T-cell (primary cell): ENCODE data around the gene PCYT2. TPM values are rescaled to one million over a fixed set of nuclear protein-coding genes. Genes with fewer than 3 reads are reported as not detected.

Experiments used
- ATAC-seq, 4 experiments: fragments of 200-7000 bp in 3 of 4; fragments of 150-1000 bp in 1 of 4; cut with Tn5 transposase; replicated peaks in 1 of 4; 1 replicate in 3 of 4; 2 replicates in 1 of 4; pipeline ENCODE4 v1.10.0; 2021; ENCODE audit warnings: moderate library complexity in 3 of 4, mild to moderate bottlenecking in 2 of 4, moderate number of reproducible peaks in 1 of 4
- CTCF ChIA-PET, 2 donors: fragments of 300-600 bp; sonication (Branson Sonifier 250); formaldehyde crosslinking; loops; one replicate each; lab custom pipeline; 2022; ENCODE audit warnings: antibody characterized with exemption in 2 of 2; lab: Charles Lee
- POLR2A ChIA-PET, 2 donors: fragments of 300-600 bp; sonication (Branson Sonifier 250); formaldehyde crosslinking; loops; one replicate each; lab custom pipeline; 2022; ENCODE audit warnings: antibody characterized with exemption in 2 of 2; lab: Charles Lee
- DNase-seq, 35 experiments: peaks; one replicate each; pipeline versions ENCODE4 v3.0.0 to v3.0.0-alpha.2; 2013 to 2023
- H3K27ac ChIP-seq: one replicate; pipeline ENCODE4 v1.5.1; 2013; ENCODE audit warnings: low read length
- H3K27me3 ChIP-seq, 2 experiments: replicated peaks in 1 of 2; 1 replicate in 1 of 2; 2 replicates in 1 of 2; pipeline versions ENCODE4 v1.6.1 to v1.7.0; 2013; ENCODE audit warnings: low read length in 1 of 2, mixed read lengths in 1 of 2; ENCODE audit not compliant: control insufficient read depth in 2 of 2, insufficient read depth in 2 of 2; ENCODE audit errors: extremely low read depth in 1 of 2
- H3K36me3 ChIP-seq, 2 donors: 1 replicate in 1 of 2; 2 replicates in 1 of 2; pipeline versions ENCODE4 v1.6.1 to v1.7.0; 2013; ENCODE audit warnings: low read length in 1 of 2; ENCODE audit not compliant: control insufficient read depth in 2 of 2, insufficient read depth in 1 of 2; ENCODE audit errors: extremely low read depth in 1 of 2
- H3K4me1 ChIP-seq, 2 experiments: 1 replicate in 1 of 2; 2 replicates in 1 of 2; pipeline versions ENCODE4 v1.6.1 to v1.7.0; 2013; ENCODE audit warnings: low read length in 2 of 2, mixed read lengths in 1 of 2; ENCODE audit not compliant: insufficient read depth in 2 of 2, control insufficient read depth in 1 of 2; ENCODE audit errors: extremely low read depth in 1 of 2
- H3K4me3 ChIP-seq, 2 donors: 1 replicate in 1 of 2; 2 replicates in 1 of 2; pipeline versions ENCODE4 v1.5.1 to v1.7.0; 2013; ENCODE audit warnings: mild to moderate bottlenecking in 2 of 2, low read length in 1 of 2, moderate library complexity in 1 of 2; ENCODE audit not compliant: control insufficient read depth in 1 of 2; ENCODE audit errors: extremely low read depth in 1 of 2
- H3K9me3 ChIP-seq: 2 replicates; pipeline ENCODE4 v1.7.0; 2013
- H3K27ac Mint-ChIP-seq, 2 donors: one replicate each; pipeline ENCODE4 v1.8.0; 2020 to 2021; ENCODE audit warnings: mild to moderate bottlenecking in 2 of 2, mixed read lengths in 2 of 2
- H3K27me3 Mint-ChIP-seq, 2 donors: one replicate each; pipeline ENCODE4 v1.8.0; 2021 to 2022; ENCODE audit warnings: mixed read lengths in 2 of 2
- H3K36me3 Mint-ChIP-seq: one replicate; pipeline ENCODE4 v1.8.0; 2021; ENCODE audit warnings: mixed read lengths
- H3K4me1 Mint-ChIP-seq, 3 donors: one replicate each; pipeline ENCODE4 v1.8.0; 2020 to 2022; ENCODE audit warnings: mixed read lengths in 3 of 3, mild to moderate bottlenecking in 1 of 3
- H3K4me3 Mint-ChIP-seq, 3 donors: one replicate each; pipeline ENCODE4 v1.8.0; 2020 to 2022; ENCODE audit warnings: mild to moderate bottlenecking in 3 of 3, mixed read lengths in 3 of 3, moderate library complexity in 3 of 3
- H3K9me3 Mint-ChIP-seq, 3 donors: one replicate each; pipeline ENCODE4 v1.8.0; 2020 to 2022; ENCODE audit warnings: mixed read lengths in 3 of 3
- WGBS: methylation state at CpG from one replicate; pipeline ENCODE4 v1.1.5; 2013; ENCODE audit warnings: missing lambda C conversion rate; ENCODE audit not compliant: insufficient coverage; 5-methylcytosine and 5-hydroxymethylcytosine counted together
- total RNA-seq, 35 experiments: library from RNA in 6 of 35; stranded (reverse) in 6 of 35; fragments of 120-200 nt in 1 of 35; gene quantifications; one replicate each; pipeline versions ENCODE4 v1.2.1 to v1.2.4 and lab custom pipeline; 2013 to 2026

The PCYT2 gene
- total RNA-seq, 5 donors from 2014 or later (not counting 1 experiment from before 2014, with no cell fraction given) = 24.5 to 55.2 (median 48.2) TPM

DNA sequence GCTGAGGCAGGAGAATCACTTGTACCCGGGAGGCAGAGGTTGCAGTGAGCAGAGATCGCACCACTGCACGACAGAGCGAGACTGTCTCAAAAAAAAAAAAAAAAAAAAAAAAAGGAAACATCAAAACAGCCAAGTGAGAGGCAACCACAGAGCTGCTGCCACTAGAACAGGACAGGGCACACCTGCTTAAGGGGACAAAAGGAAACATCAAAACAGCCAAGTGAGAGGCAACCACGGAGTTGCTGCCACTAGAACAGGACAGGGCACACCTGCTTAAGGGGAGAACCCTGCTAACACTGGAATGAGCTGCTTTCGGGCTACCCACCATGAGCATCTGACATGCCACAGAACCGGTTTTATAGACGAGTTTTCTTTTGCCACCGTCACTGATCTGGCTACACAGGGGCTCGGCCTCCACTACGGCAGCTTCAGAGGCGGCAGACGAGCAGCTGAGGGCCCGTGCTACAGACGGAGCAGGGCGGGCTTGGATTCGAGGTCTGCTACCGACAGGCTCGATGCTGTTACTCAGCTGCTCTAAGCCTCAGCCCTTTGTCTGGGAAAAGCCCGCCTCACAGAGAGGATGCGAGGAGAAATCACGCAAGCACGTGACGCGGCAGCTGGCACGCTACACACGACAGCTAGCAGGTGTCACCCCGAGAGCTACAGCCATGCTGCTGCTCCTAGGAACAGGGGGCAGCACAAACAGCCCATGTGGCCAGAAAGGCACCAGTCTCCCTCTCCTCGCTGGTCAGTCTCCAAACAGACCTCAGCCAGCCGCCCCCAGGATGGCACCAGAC is 52.8 kb downstream of the PCYT2 start:
- ChIA-PET POLR2A (interaction anchor here in 1 of 2 donors (0.7 kb wide), 1 partner anchor 290 kb away, joined by 14 read pairs; no protein-coding TSS in a partner anchor), CTCF (no interaction called here)
- Mint-ChIP-seq H3K27ac (no peak overlapping the region), H3K27me3 (no peaks in the 10 kb centered on the region), H3K36me3 (peaks cover 20% of the 10 kb centered on the region), H3K4me1 (peaks cover 26 to 49% (median 40%) of the 10 kb centered on the region in 3 donors), H3K4me3 (peak overlapping the region; percentile 84 to 88 (median 85)), H3K9me3 (no peaks in the 10 kb centered on the region)
- 88% methylated on average over 27 of the region's 30 CpGs for WGBS
- Histone ChIP-seq H3K27me3 (no peaks in the 10 kb centered on the region), H3K27ac (no peak overlapping the region), H3K36me3 (peaks cover 15 to 45% of the 10 kb centered on the region in 2 donors), H3K9me3 (no peaks in the 10 kb centered on the region), H3K4me1 (peaks cover 10 to 47% of the 10 kb centered on the region in 2 experiments), H3K4me3 (no peak overlapping the region)
- ATAC-seq = no peak
- no peak for DNase-seq

DNA sequence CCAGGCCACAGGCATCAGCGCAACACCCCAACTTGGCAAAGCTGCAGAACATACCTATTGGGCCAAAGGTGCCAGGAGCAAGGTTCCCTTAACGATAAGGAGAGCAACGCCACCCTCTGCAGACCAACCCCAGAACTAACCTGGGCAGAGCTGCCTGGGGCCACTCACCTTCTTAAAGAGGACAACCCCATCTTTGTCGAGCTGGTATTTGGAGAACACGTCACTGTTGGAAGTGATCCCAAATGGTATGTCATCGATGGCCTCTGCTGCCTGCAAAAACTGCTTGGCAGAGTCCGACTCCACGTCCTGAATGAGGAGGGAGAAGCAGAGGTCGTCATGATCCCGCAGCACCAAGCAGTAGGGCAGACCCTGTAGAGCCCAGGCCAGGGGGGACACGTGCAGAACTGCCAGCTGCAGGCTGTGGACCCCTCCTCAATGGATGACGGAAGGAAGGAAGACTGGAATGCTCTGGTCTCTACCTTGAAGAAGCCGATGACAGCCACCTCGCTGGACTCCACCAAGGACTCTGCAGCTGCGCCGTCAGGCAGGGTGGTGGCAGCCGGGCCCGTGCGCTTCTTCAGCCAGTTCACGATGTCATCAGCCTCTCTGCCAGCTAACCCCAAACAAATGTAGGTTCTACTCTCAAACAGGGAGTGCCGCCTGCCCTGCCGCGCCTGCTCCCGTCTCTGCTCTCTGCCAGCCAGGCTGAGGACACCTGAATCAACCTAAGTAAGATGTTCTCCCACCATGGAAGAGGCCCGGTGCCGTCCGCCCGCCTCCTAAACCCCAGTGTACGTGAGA is 56.0 kb downstream of the PCYT2 start:
- Mint-ChIP-seq H3K9me3 (no peaks in the 10 kb centered on the region), H3K36me3 (peaks cover 22% of the 10 kb centered on the region), H3K27ac (no peak overlapping the region), H3K4me1 (peaks cover 7 to 28% (median 27%) of the 10 kb centered on the region in 3 donors), H3K27me3 (no peaks in the 10 kb centered on the region), H3K4me3 (no peak overlapping the region)
- 94% methylated on average over 23 of the region's 29 CpGs for WGBS
- H3K36me3 ChIP-seq = peaks cover 13 to 65% of the 10 kb centered on the region in 2 donors
- DNase-seq = no peak
- H3K4me3 ChIP-seq = no peak overlapping the region
- H3K27ac ChIP-seq = no peak overlapping the region
- CTCF ChIA-PET = interaction anchor here (0.6 kb wide), 3 partner anchors 118 to 514 kb away, joined by 4 read pairs; partner anchors contain the start of gene SLC25A10 (in 1 of the 2)
- POLR2A ChIA-PET = interaction anchor here in 1 of 2 donors (0.7 kb wide), 1 partner anchor 152 kb away, joined by 3 read pairs; the partner anchor contains the start of gene MRPL12
- peaks cover 7 to 31% of the 10 kb centered on the region in 2 experiments for H3K4me1 ChIP-seq
- no peaks in the 10 kb centered on the region for H3K27me3 ChIP-seq
- ATAC-seq = peak in 2 of 4 experiments; percentile 39 to 50
- no peaks in the 10 kb centered on the region for H3K9me3 ChIP-seq

DNA sequence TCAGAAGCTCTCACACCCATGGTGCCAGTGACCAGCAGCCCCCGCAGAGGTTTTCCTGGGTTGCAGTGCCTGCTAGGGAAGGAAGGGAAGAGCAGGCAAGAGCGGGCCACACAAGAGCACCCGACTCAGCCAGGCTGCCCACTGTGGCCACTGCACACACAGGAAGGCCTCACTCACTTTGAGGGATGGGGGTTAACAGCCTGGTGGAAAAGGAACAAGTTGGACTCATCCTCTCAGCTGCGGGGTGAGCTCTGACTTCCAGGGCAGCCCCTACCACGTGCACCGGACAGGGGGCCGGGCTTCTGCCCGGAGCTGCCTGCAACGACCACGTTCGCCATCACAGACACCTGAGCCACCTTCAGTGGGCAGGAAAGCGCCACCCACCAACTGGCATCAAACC is 59.0 kb downstream of the PCYT2 start:
- peaks cover 0 to 3% of the 10 kb centered on the region in 2 experiments for H3K4me1 ChIP-seq
- H3K27me3 Mint-ChIP-seq = no peaks in the 10 kb centered on the region
- over 99% methylated on average over 11 of the region's 12 CpGs for WGBS
- H3K27ac Mint-ChIP-seq = no peak overlapping the region
- POLR2A ChIA-PET = no interaction called here
- H3K9me3 Mint-ChIP-seq = no peaks in the 10 kb centered on the region
- peaks cover 14% of the 10 kb centered on the region for H3K36me3 Mint-ChIP-seq
- no peak overlapping the region for H3K4me3 Mint-ChIP-seq
- DNase-seq (no peak), ATAC-seq (no peak)
- no peak overlapping the region for H3K4me3 ChIP-seq
- CTCF ChIA-PET = no interaction called here
- H3K9me3 ChIP-seq = no peaks in the 10 kb centered on the region
- no peaks in the 10 kb centered on the region for H3K27me3 ChIP-seq
- H3K27ac ChIP-seq = no peak overlapping the region
- H3K36me3 ChIP-seq = peaks cover 8 to 58% of the 10 kb centered on the region in 2 donors
- peaks cover 0 to 4% (median 3%) of the 10 kb centered on the region in 3 donors for H3K4me1 Mint-ChIP-seq

DNA sequence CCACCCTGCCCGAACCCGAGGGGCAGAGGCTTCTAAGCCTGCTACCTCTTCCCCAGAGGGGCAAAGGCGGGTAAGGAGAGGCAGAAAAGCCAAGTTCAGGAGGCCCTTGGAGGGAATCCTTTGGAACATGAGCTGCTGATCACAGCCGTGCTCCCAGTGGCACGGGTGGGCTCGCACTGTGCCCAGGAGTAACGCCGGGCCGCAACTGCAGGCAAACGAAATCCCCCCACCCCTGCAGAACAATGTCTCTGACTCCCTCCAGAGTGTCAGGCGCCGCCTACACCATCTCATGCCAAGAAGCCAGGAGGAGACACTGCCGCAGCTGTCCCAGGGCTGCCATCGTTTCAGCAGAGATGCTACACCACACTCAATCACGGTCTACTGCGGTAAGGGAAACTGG is 59.8 kb downstream of the PCYT2 start:
- Histone ChIP-seq H3K27ac (no peak overlapping the region), H3K4me1 (peaks cover 0 to 3% of the 10 kb centered on the region in 2 experiments), H3K36me3 (peaks cover 9 to 66% of the 10 kb centered on the region in 2 donors), H3K4me3 (no peak overlapping the region), H3K27me3 (no peaks in the 10 kb centered on the region), H3K9me3 (no peaks in the 10 kb centered on the region)
- Mint-ChIP-seq H3K27me3 (no peaks in the 10 kb centered on the region), H3K9me3 (no peaks in the 10 kb centered on the region), H3K4me3 (no peak overlapping the region), H3K4me1 (peaks cover 0 to 3% (median 2%) of the 10 kb centered on the region in 3 donors), H3K36me3 (peaks cover 14% of the 10 kb centered on the region), H3K27ac (no peak overlapping the region)
- ATAC-seq = no peak
- CTCF ChIA-PET = no interaction called here
- WGBS = 94% methylated on average over 16 of the region's 16 CpGs
- POLR2A ChIA-PET = no interaction called here
- no peak for DNase-seq

Other genes starting within 250 kb of the PCYT2 start
- gene OXLD1, start 244.8 kb downstream of the PCYT2 start, total RNA-seq = 10 to 100 TPM; 34.1 to 93.3 (median 68.1) TPM
- gene CCDC137, start 244.7 kb downstream of the PCYT2 start, total RNA-seq = 10 to 100 TPM; 15.9 to 33.9 (median 30.0) TPM
- 10 to 100 TPM; 30.9 to 51.0 (median 39.3) TPM for gene ARL16, start 227.6 kb downstream of the PCYT2 start, total RNA-seq
- gene HGS, start 227.4 kb downstream of the PCYT2 start, total RNA-seq = 100 to 1,000 TPM; 114 to 205 (median 181) TPM
- 10 to 100 TPM; 18.5 to 33.5 (median 31.4) TPM for gene MRPL12, start 208.0 kb downstream of the PCYT2 start, total RNA-seq
- 1 to 10 TPM; 3.3 to 8.3 (median 7.4) TPM for gene SLC25A10, start 199.1 kb downstream of the PCYT2 start, total RNA-seq
- under 1 TPM in 1 of 5 donors, not detected in 4; 0.13 TPM for gene GCGR, start 107.2 kb downstream of the PCYT2 start, total RNA-seq
- gene MCRIP1, start 78.1 kb downstream of the PCYT2 start, total RNA-seq = 10 to 100 TPM; 46.4 to 92.4 (median 77.1) TPM
- gene PPP1R27, start 76.3 kb downstream of the PCYT2 start, total RNA-seq = not detected
- gene P4HB, start 50.9 kb downstream of the PCYT2 start, total RNA-seq = 100 to 1,000 TPM; 228 to 324 (median 269) TPM
- gene ARHGDIA, start 40.1 kb downstream of the PCYT2 start, total RNA-seq = 100 to 1,000 TPM; 473 to 577 (median 504) TPM
- gene ALYREF, start 19.8 kb downstream of the PCYT2 start, total RNA-seq = 10 to 100 TPM; 58.2 to 82.9 (median 63.4) TPM
- gene ANAPC11, start 19.7 kb downstream of the PCYT2 start, total RNA-seq = 10 to 100 TPM; 37.6 to 61.3 (median 51.1) TPM
- under 1 TPM; 0.16 to 0.51 (median 0.41) TPM for gene NPB, start 9.2 kb downstream of the PCYT2 start, total RNA-seq
- gene SIRT7, start 6.8 kb upstream of the PCYT2 start, total RNA-seq = 10 to 100 TPM; 54.3 to 96.2 (median 77.4) TPM
- 10 to 100 TPM; 10.6 to 24.8 (median 18.8) TPM for gene MAFG, start 16.3 kb upstream of the PCYT2 start, total RNA-seq
- gene PYCR1, start 25.9 kb upstream of the PCYT2 start, total RNA-seq = 10 to 100 TPM in 2 of 5 donors, 1 to 10 TPM in 2, under 1 TPM in 1; 0.93 to 15.4 (median 8.2) TPM
- gene MYADML2, start 35.8 kb upstream of the PCYT2 start, total RNA-seq = not detected
- under 1 TPM in 3 of 5 donors, not detected in 2; 0.13 to 0.33 (median 0.29) TPM for gene NOTUM, start 49.8 kb upstream of the PCYT2 start, total RNA-seq
- gene ASPSCR1, start 66.2 kb upstream of the PCYT2 start, total RNA-seq = 10 to 100 TPM; 34.6 to 49.7 (median 44.9) TPM
- 10 to 100 TPM; 26.7 to 47.8 (median 43.7) TPM for gene CENPX, start 111.5 kb upstream of the PCYT2 start, total RNA-seq
- 10 to 100 TPM; 13.3 to 28.5 (median 22.3) TPM for gene LRRC45, start 111.9 kb upstream of the PCYT2 start, total RNA-seq
- 1 to 10 TPM; 1.1 to 5.4 (median 3.6) TPM for gene RAC3, start 120.3 kb upstream of the PCYT2 start, total RNA-seq
- gene DCXR, start 126.3 kb upstream of the PCYT2 start, total RNA-seq = 100 to 1,000 TPM in 1 of 5 donors, 10 to 100 TPM in 4; 70.4 to 111 (median 96.1) TPM
- 10 to 100 TPM; 31.5 to 38.6 (median 35.2) TPM for gene RFNG, start 140.4 kb upstream of the PCYT2 start, total RNA-seq
- gene GPS1, start 140.5 kb upstream of the PCYT2 start, total RNA-seq = 100 to 1,000 TPM in 2 of 5 donors, 10 to 100 TPM in 3; 75.3 to 117 (median 98.0) TPM
- gene DUS1L, start 154.4 kb upstream of the PCYT2 start, total RNA-seq = 100 to 1,000 TPM; 137 to 186 (median 177) TPM
- 100 to 1,000 TPM in 2 of 5 donors, 10 to 100 TPM in 3; 48.2 to 144 (median 52.5) TPM for gene FASN, start 186.8 kb upstream of the PCYT2 start, total RNA-seq